Right atrium auricular region (tissue), 2 donors: ENCODE data around the gene TRERF1. TPM values are rescaled to one million over a fixed set of nuclear protein-coding genes. Genes with fewer than 3 reads are reported as not detected.

Experiments used
- DNase-seq: peaks from one replicate; pipeline ENCODE4 v3.0.0-alpha.2; 2019; ENCODE audit warnings: low spot score
- H3K27ac ChIP-seq, 2 donors: fragments of 200-600 bp; sonication (generic); 1 replicate in 1 of 2; 2 replicates in 1 of 2; pipeline ENCODE4 v1.5.1; 2016 to 2019
- H3K27me3 ChIP-seq, 2 donors: fragments of 200-600 bp; sonication (generic); one replicate each; pipeline versions ENCODE4 v1.5.1 to v1.6.0; 2017 to 2019
- H3K36me3 ChIP-seq: fragments of 200-600 bp; sonication (generic); one replicate; pipeline ENCODE4 v1.5.1; 2016
- H3K4me1 ChIP-seq, 2 donors: fragments of 200-600 bp; sonication (generic); one replicate each; pipeline versions ENCODE4 v1.5.1 to v1.6.0; 2017 to 2019
- H3K4me3 ChIP-seq, 2 donors: fragments of 200-600 bp; sonication (generic); 1 replicate in 1 of 2; 2 replicates in 1 of 2; pipeline ENCODE4 v1.5.1; 2017 to 2019; ENCODE audit warnings: mild to moderate bottlenecking in 1 of 2, moderate library complexity in 1 of 2
- H3K9me3 ChIP-seq, 2 donors: fragments of 200-600 bp; sonication (generic); one replicate each; pipeline ENCODE4 v1.5.1; 2019
- total RNA-seq, 2 donors: library from RNA; depleted of rRNA; stranded (reverse); fragments of >200 nt; gene quantifications; one replicate each; pipeline ENCODE4 v1.1.0, GENCODE V29; 2016
- TF ChIP-seq, protein P1 (sequence below), 2 donors: fragments of 200-600 bp; sonication (generic); IDR thresholded peaks; one replicate each; pipeline ENCODE4 v1.5.1; 2019; ENCODE audit warnings: antibody characterized with exemption in 2 of 2

Gene TRERF1
- total RNA-seq, 2 donors from 2014 or later, result 1.9 to 2.5 TPM

- Histone ChIP-seq H3K4me1 (no peaks in the 10 kb centered on the region), H3K36me3 (no peaks in the 10 kb centered on the region), H3K9me3 (no peaks in the 10 kb centered on the region), H3K4me3 (no peak overlapping the region), H3K27ac (no peak overlapping the region), H3K27me3 (no peaks in the 10 kb centered on the region)
- TF ChIP-seq, protein P1, sequence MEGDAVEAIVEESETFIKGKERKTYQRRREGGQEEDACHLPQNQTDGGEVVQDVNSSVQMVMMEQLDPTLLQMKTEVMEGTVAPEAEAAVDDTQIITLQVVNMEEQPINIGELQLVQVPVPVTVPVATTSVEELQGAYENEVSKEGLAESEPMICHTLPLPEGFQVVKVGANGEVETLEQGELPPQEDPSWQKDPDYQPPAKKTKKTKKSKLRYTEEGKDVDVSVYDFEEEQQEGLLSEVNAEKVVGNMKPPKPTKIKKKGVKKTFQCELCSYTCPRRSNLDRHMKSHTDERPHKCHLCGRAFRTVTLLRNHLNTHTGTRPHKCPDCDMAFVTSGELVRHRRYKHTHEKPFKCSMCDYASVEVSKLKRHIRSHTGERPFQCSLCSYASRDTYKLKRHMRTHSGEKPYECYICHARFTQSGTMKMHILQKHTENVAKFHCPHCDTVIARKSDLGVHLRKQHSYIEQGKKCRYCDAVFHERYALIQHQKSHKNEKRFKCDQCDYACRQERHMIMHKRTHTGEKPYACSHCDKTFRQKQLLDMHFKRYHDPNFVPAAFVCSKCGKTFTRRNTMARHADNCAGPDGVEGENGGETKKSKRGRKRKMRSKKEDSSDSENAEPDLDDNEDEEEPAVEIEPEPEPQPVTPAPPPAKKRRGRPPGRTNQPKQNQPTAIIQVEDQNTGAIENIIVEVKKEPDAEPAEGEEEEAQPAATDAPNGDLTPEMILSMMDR (IDR thresholded peaks at IDR 0.05), result no peak
- DNase-seq, result no peak
These were observed 274.0 kb downstream of the TRERF1 start for GRCh38 chr6:42177514-42178364.

DNA sequence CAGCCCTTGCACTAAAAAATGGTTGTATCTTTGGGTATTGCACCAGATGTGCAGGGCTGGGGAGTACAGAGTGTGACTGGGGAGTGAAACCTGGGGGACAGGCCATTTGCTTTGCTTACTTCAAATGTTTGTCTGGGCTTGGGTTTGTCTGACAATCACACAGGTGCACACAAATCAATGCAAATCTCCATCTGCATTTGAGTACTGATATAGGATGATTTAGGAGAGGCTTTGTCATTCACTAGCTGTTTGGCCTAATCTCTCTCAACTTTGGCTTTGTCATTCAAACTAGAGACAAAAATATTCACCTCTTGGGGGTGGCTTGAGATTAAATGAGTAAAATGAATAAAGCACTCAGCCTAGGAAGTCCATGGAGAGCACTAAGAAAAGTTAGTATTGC lies 274.7 kb downstream of the TRERF1 start:
- Histone ChIP-seq H3K4me3 (no peak overlapping the region), H3K27ac (no peak overlapping the region), H3K9me3 (no peaks in the 10 kb centered on the region), H3K27me3 (no peaks in the 10 kb centered on the region), H3K4me1 (no peaks in the 10 kb centered on the region), H3K36me3 (no peaks in the 10 kb centered on the region)
- TF ChIP-seq, protein P1 (IDR thresholded peaks at IDR 0.05), result no peak
- no peak for DNase-seq

DNA sequence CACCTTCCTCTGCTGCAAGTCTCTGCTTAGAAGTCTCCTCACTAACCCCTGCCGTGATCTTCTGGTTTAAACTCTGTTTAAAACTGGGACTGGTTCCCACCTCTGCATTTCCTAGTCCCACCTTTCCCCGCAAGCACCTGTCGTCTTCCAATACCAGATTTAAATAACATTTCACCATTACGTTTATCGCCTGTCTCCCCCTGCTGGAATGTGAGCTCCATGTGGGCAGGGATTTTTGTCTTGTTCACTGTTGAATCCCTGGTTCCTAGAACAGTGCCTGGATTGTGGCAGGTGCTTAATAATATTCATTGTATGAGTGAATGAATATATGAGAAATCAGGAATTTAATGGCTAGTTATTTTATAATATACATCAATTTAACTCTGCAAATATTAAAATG lies 275.9 kb downstream of the TRERF1 start:
- no peak for DNase-seq

More for the DNA sequence above, 275.9 kb downstream of the TRERF1 start:
- no peak overlapping the region for H3K27ac ChIP-seq
- no peak overlapping the region for H3K4me3 ChIP-seq
- TF ChIP-seq, protein P1 (IDR thresholded peaks at IDR 0.05), result no peak
- H3K36me3 ChIP-seq, result no peaks in the 10 kb centered on the region
- H3K9me3 ChIP-seq, result no peaks in the 10 kb centered on the region
- H3K27me3 ChIP-seq, result no peaks in the 10 kb centered on the region
- no peaks in the 10 kb centered on the region for H3K4me1 ChIP-seq

Other genes with a start within 250 kb of the TRERF1 start
- gene MRPS10, start 234.1 kb downstream of the TRERF1 start, total RNA-seq, result 10 to 100 TPM; 27.9 to 52.4 TPM
- 10 to 100 TPM; 18.6 to 27.8 TPM for gene UBR2, start 112.1 kb upstream of the TRERF1 start, total RNA-seq